ENCODE data around the gene MAPK1.

DNA sequence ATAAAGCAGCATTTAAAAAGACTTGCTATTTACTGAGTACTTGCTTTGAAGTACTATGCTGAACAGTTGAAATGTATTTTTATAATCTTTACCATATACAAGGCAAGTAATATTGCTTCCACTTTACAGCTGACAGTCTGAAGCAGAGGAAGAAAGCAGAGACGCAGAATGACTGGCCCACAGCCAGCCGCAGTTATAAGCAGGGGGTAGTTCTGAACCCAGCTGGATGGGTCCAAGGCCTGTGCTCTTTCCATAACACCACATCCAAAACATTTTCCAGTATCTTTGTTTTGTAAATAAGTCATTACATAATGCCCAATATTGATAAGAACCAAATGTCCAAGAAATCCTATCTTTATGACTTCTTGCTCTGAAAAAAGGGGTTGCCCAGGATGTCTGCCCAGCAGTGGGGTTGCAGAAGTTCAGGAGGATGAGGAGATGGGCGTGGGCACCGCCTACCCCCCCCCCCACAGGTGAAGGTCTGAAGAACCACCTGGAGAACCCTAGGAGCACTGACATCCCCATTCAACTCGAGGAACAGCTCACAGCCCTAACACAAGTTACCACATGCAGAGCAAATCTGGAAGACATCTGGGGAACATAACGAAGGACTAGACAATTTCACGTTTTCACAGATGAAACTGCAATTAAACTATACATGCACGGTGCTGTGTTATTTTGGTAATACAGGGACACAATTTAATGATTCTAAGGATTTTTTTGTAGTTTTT, 107.6 kb downstream of the MAPK1 start:
- TF ChIP-seq, protein P1, sequence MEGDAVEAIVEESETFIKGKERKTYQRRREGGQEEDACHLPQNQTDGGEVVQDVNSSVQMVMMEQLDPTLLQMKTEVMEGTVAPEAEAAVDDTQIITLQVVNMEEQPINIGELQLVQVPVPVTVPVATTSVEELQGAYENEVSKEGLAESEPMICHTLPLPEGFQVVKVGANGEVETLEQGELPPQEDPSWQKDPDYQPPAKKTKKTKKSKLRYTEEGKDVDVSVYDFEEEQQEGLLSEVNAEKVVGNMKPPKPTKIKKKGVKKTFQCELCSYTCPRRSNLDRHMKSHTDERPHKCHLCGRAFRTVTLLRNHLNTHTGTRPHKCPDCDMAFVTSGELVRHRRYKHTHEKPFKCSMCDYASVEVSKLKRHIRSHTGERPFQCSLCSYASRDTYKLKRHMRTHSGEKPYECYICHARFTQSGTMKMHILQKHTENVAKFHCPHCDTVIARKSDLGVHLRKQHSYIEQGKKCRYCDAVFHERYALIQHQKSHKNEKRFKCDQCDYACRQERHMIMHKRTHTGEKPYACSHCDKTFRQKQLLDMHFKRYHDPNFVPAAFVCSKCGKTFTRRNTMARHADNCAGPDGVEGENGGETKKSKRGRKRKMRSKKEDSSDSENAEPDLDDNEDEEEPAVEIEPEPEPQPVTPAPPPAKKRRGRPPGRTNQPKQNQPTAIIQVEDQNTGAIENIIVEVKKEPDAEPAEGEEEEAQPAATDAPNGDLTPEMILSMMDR (IDR thresholded peaks at IDR 0.05): no peak
- TF ChIP-seq POLR2A (IDR thresholded peaks at IDR 0.05) (no peak), POLR2AphosphoS5 (IDR thresholded peaks at IDR 0.05) (no peak), EP300 (IDR thresholded peaks at IDR 0.05) (no peak)

All from suprapubic skin (tissue), 4 donors.